Fibroblast of villous mesenchyme (primary cell): Measurements from ENCODE around the gene DHRS7B. TPM values are rescaled to one million over a fixed set of nuclear protein-coding genes. Genes with fewer than 3 reads are reported as not detected.
A peak's percentile ranks its signal among the peaks of the same experiment; 100 is the strongest.
"Not testable (repeated sequence)": the region's sequence is repeated elsewhere in the genome, so short reads cannot be mapped to it uniquely, and the experiment has no call there.

Source experiments
- DNase-seq: peaks from one replicate; pipeline ENCODE4 v3.0.0-alpha.2; 2010; ENCODE audit warnings: low read depth
- H3K4me3 ChIP-seq: 2 replicates; pipeline ENCODE4 v1.5.1; 2011; ENCODE audit warnings: low read depth, mild to moderate bottlenecking, low read length
- total RNA-seq: library from RNA; depleted of rRNA; stranded (reverse); fragments of >200 nt; gene quantifications from 2 replicates; pipeline ENCODE4 v1.2.3, GENCODE V29; 2012
- TF ChIP-seq, protein P1 (sequence below): IDR thresholded peaks from 2 replicates; pipeline ENCODE4 v1.5.1; 2012; ENCODE audit warnings: low read depth, mild to moderate bottlenecking, low read length; ENCODE audit not compliant: insufficient read depth

The DHRS7B gene
- total RNA-seq, 1 donor: 15.1 TPM

DNA sequence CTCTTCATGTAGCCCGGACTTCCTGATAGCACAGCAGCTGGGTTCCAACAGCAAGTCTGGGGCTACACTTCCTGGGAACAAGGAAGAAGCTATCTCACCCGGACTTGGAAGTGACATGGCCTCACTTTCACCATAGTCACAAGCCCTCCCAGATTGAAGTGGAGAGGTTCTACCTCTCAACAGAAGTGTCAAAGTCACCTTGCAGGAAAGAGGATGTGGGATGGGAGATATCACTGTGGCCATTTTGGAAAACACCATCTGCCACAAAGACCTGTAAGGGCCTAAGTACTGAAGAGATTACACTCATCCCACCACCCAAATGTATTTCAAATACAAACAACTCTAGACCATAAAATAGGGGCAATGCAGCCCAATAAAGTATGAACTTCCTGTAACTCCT is 29.9 kb upstream of the DHRS7B start:
- H3K4me3 ChIP-seq: no peak overlapping the region
- no peak for DNase-seq
- TF ChIP-seq, protein P1, sequence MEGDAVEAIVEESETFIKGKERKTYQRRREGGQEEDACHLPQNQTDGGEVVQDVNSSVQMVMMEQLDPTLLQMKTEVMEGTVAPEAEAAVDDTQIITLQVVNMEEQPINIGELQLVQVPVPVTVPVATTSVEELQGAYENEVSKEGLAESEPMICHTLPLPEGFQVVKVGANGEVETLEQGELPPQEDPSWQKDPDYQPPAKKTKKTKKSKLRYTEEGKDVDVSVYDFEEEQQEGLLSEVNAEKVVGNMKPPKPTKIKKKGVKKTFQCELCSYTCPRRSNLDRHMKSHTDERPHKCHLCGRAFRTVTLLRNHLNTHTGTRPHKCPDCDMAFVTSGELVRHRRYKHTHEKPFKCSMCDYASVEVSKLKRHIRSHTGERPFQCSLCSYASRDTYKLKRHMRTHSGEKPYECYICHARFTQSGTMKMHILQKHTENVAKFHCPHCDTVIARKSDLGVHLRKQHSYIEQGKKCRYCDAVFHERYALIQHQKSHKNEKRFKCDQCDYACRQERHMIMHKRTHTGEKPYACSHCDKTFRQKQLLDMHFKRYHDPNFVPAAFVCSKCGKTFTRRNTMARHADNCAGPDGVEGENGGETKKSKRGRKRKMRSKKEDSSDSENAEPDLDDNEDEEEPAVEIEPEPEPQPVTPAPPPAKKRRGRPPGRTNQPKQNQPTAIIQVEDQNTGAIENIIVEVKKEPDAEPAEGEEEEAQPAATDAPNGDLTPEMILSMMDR: no peak

DNA sequence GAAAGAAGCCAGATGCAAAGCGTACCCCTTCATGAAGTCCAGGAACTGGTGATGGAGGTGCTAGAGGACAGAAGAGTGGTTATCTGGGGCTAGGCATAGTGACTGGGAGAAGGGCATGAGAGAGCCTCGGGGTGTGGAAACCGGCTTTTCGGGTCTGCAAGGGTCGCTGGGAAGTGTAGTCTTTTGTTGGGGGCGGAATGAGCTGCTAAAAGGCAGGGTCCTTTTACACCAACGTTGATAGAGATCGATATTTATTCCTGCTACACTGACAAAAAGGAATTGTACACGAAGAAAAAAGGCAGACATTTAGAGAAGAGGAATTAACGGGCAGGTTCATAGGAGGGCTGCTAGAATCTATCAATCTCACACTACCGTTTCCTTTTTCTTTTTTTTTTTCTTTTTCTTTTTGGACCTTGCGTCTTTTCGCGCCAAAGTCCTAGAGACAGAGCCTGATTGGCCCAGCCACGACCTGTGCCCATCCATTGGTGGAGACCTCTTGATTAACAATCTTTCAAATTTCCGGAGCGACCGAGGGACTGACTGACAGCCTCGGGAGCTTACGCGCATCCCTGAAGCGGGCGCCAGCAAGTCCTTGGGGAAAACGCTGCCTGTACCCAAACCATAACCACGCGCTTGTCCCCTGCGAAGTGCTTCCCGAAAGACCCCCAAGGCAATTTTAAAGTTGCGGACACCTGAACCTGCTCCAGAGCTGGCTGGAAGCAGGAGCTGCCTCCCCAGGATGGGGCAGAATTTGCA is 27.7 kb upstream of the DHRS7B start:
- peak; percentile 68 for DNase-seq
- peak overlapping the region; percentile 73 for H3K4me3 ChIP-seq
- TF ChIP-seq, protein P1: no peak

DNA sequence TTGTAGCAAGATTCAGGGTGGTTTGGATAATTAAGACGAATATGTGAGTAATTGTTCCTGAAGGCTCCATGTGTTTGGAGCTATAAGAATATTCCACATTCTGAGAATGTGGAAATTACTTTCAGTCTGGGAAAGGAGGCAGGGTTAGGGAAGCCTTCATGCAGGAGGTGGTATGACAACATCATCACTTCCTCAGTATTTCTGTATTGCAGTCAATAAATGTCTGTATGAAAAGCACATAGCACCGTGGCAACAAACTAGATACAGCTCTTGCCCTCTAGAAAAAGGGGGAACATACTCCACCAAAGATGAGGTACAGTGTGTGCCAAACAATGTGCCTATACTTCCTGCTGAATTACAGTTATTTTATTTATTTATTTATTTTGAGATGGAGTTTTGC is 26.1 kb upstream of the DHRS7B start:
- no peak overlapping the region for H3K4me3 ChIP-seq
- no peak for DNase-seq
- TF ChIP-seq, protein P1: no peak

DNA sequence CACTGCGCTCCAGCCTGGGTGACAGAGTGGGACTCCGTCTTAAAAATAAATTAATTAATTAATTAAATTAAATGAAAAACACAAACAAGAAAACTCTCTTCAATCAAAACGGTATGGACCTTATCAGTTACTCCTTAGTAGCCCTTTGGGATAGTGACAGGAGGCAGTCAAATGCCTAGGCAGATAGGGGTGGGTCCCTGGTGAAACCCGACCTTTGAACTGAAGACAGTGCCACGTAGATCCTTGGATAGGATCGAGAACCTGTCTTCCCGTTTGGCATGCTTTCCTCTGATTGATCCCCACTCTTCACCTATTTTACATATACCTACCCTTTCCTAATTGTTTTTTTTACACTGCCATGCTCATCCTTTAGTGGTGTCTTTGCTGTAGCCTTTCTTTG is 22.2 kb upstream of the DHRS7B start:
- TF ChIP-seq, protein P1: no peak
- no peak overlapping the region for H3K4me3 ChIP-seq
- DNase-seq: no peak

DNA sequence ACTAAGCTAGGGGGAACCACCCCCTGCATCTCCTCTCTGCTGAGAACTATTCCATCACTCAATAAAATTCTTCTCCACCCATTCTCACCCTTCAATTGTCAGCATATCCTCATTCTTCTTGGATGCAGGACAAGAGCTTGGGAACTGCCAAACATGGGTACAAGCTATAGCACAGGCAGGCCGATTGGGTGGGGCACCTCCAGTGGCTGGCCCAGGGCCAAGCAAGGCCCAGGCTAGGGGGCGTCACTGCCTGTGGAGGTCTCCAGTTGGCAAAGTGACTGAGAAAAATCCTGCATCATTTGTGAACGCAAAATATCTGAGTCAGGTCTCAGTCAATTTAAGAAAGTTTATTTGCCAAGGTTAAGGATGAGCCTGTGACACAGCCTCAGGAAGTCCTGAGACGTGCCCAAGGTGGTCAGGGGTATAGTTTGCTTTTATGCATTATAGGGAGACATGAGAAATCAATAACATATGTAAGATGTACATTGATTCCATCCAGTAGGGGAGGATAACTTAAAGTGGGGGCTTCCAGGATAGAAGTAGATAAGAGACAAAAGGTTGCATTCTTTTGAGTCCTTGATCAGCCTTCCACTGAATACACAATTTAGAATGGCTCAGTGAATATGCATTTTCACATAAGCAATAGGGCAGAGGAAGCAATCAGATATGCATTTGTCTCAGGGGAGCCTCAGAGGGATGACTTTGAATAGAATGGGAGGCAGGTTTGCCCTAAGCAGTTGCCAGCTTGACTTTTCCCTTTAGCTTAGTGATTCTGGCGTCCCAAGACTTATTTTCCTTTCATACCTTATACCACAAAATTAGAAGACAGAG is 21.5 kb upstream of the DHRS7B start:
- no peak for DNase-seq
- TF ChIP-seq, protein P1: no peak

DNA sequence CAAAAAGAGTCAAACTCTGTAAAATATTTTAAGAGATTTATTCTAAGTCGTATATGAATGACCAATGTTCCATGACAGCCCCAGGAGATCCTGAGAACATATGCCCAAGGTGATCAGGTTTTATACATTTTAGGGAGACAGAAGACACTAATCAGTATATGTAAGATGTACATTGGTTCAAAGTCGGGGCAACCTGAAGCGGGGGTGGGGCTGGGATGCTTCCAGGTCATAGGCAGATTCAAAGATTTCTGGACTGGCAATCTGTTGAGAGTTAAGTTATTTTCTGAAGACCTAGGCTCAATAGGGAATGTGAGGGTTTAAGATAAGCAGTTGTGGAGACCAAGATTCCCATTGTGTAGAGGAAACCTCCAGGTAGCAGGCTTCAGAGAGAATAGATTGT is 20.4 kb upstream of the DHRS7B start:
- no peak overlapping the region for H3K4me3 ChIP-seq
- TF ChIP-seq, protein P1: no peak
- DNase-seq: no peak

More for the DNA sequence above, 21.5 kb upstream of the DHRS7B start:
- H3K4me3 ChIP-seq: no peak overlapping the region

DNA sequence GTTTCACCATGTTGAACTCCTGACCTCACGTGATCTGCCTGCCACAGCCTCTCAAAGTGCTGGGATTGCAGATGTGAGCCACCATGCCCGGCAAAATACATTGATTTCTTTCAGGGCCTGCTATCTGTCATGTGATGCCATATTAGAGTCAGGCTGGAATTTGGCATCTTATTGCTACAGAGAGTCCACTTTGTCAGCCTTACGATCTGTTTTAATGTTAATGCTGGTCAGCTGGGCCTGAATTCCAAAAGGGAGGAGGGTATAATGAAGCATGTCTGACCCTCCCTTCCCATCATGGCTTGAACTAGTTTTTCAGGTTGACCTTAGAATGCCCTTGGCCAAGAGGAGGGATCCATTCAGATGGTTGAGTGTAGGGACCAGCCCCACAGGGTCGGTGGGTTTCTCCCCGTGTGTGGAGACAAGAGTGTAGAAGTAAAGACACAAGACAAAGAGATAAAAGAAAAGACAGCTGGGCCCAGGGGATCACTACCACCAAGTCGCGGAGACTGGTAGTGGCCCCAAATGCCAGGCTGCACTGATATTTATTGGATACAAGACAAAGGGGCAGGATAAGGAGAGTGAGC is 19.6 kb upstream of the DHRS7B start:
- not testable (repeated sequence) for DNase-seq, H3K4me3 ChIP-seq
